Stimulated activated CD8-positive, alpha-beta memory T cell treated with anti-CD3 and anti-CD28 coated beads, Interleukin-15, amount 100 ng/mL, for 1 hour (primary cell): ENCODE measurements around the gene PTGDS.

ENCODE experiments used
- DNase-seq: peaks from one replicate; pipeline ENCODE4 v3.0.0-alpha.2; 2020; ENCODE audit warnings: low read depth

PTGDS gene

DNA sequence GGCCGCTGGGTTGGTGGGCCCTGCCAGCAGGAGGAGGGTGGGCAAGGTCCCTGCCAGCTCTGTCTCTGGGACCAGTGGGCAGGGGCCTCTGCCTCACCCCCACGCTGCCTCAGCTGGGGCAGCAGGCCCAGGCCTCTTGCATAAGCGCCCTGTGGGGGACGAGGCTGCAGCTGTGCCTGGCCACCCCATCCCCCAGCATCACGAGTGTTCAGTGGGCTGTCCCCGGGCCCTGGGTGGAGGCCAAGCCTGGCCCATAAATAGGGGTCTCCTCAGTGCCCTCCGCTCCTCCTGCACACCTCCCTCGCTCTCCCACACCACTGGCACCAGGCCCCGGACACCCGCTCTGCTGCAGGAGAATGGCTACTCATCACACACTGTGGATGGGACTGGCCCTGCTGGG lies at the start of gene PTGDS:
Gene PTGDS (plus strand): TSS at position 282 of the 400 bp plus-strand sequence. CDS start 75 bp downstream, at position 357.
- DNase-seq = no peak

- DNase-seq = no peak
These were observed 48.7 kb upstream of the PTGDS start for GRCh38 chr9:136928591-136928990.

- DNase-seq = no peak
These were observed 47.3 kb upstream of the PTGDS start for GRCh38 chr9:136930014-136930413.

DNA sequence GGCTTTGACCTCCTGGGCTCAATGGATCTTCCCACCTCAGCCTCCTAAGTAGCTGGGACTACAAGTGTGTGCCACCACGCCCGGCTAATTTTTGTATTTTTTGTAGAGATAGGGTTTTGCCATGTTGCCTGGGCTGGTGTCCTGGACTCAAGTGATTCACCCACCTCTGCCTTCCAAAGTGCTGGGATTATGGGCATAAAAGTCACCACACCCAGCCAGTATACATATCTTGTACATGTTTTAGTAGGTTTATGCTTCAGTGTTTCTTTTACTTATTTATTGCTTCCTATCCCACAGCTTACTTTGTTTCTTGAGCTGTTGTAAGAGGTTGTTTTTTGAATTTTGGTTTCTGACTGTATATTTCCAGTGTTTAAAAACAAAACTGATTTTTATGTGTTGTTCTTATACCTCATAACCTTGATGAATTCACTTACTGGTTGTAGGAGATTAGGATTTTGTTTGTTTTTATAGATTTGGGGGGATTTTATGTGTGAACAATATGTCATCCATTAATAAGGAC lies 45.6 kb upstream of the PTGDS start:
- no peak for DNase-seq

DNA sequence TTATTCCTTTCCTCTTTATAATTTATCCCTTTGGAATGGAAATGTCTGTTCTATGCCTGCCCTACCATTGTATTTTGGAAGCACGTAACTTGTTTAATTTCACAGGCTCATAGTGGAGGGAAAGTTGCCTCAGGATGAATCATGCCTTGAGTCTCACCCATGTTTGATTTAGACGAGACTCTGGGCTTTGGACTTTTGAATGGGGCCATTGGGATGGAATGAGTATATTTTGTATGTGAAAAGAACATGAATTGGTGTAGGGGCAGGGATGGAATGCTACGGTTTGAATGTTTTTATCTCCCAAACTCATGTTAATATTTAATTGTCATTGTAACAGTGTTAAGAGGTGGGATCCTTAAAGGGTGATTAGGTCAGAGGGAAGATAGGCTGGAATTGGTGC lies 43.0 kb upstream of the PTGDS start:
- no peak for DNase-seq

DNA sequence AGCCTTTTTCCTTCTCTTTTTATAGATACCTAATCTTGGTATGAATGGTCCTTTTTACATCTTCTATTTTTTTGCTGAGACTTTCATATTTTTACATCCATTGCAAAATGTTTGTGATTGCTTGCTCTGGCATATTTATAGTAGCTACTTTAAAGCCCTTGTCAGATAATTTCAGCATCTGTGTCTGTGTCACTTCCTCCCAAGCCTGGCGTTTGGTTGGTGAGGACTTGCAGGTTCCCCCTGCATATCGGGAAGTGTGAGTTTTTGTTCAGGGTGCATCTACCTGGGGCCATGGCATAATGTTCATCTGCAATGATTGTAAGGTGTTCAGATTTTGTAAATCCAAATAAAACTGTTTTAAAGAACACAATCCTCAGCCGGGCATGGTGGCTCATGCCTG lies 41.7 kb upstream of the PTGDS start:
- DNase-seq = no peak

- no peak for DNase-seq
These were observed 40.6 kb upstream of the PTGDS start for GRCh38 chr9:136936645-136937170.

DNA sequence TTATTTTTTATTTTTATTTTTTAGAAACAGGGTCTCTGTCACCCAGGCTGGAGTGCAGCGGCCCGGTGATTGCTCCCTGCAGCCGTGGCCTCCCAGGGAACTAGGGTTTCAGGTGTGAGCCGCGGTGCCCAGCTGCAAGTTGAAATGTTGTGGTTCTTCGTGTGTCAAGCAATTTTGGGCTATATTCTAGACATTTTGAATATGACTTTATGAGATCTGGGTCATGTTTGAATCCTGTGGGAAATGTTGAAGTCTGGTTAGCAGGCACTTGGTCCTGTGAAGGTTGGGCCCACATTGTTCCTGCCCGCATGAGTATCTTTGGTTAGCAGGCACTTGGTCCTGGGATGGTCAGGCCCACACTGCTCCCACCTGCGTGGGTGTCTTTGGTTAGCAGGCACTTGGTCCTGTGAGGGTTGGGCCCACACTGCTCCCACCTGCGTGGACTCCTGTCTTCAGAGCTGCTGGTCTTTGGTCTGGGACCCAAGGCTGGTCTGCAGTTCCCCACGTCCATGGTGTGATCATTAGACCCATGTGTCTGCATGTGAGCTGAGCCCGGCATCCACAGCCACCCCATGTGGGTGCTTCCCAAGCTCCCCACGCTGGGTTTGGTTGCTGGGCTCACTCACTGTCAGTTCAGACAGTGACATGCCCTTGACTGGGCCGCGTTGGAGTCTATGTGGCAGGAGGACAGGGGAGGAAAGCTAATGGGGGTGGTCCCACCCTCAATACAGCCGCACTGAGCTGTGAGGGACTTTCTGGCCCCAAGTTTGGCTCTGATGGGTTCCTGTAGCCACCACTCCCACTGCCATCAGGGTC lies 39.9 kb upstream of the PTGDS start:
- no peak for DNase-seq

GRCh38 chr9:136939431-136939995 lies 37.8 kb upstream of the PTGDS start:
- DNase-seq = no peak

GRCh38 chr9:136939996-136940525 lies 37.2 kb upstream of the PTGDS start:
- DNase-seq = no peak

DNA sequence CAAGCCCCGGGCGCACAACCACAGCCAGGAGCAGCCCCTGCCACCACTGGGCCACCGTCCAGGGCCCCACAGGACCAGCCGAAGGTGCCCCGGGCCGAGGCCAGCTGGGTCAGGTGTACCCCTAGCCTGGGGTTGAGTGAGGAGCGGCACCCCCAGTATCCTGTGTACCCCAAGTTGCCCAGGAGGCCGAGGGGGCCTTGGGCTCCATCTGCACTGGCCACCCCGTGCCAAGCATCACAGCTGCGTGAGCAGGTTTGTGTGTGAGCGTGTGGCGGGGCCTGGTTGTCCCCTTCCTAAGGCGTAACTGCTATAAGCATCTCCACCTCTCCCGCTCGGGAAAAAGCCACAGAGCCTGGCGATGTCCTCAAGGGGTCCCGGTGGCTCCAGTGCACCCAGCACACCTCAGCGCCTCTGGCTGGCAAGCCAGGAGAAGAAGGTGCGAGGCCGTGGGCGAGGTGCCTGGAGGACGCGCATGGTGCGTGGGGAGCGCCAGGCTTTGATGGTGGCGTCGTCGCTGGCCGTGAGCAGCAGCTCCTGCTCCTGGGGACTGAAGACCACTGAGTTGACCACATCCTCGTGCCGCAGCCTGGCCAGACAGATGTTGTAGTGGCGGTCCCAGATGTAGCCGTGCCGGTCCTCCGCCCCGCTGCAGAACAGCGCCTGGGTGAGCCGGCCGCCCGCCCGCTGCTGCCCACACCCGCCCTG lies 36.6 kb upstream of the PTGDS start:
- DNase-seq = no peak

- DNase-seq = no peak
These were observed 35.8 kb upstream of the PTGDS start for GRCh38 chr9:136941231-136942111.

DNA sequence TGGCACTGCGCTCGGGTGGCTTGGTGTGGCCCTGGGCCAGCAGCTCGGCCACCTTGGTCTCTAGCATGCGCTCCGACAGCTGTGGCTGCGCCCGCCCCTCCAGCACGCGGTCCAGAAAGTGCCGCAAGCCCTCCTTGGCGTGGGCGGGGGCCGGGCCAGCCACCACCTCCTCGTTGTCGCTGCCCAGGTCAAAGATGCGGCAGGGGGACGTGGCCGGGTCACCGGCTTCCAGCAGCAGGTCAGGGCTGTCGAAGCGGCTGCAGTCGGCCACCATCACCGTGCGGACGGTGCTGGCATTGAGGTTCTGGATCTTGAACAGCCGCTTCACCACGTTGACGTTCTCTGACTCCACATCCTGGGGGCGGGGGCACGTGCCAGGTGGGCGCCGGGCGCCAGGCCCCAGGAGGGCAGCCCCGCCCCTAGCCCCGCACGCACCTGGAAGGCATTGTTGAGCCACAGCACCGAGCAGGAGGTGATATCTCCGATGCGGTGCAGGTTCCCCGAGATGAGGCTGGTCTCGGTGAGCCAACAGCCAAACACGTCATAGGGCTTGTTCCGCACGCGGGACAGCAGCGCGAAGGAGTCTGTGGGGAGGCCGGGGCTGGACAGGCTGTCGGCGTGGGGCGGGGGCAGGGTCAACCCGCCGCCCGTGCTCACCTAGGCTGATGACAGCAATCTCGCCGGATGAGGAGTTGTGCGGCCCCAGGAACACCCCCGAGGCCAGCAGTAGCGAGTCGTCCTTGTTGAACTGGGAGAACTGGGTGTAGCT lies 35.0 kb upstream of the PTGDS start:
- no peak for DNase-seq

DNA sequence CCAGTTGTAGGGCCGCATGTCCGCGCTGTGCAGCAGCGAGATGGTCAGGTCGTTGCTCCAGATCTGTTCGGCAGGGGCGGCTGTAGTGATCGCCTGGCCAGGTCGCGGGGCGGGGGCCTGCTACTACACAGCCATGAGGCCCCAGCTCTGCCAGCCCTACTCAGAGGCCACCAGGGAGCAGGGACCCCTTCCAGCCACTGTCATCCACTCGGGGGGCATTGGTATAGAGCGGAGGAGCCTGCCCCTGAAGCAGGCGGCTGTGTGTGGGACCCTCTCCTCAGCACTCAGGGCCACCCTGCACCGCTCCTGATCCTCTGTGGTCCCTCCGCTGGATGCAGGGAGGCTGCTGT lies 34.4 kb upstream of the PTGDS start:
- DNase-seq = no peak

- no peak for DNase-seq
These were observed 33.8 kb upstream of the PTGDS start for GRCh38 chr9:136943291-136944211.

GRCh38 chr9:136944212-136944518 lies 33.1 kb upstream of the PTGDS start:
- no peak for DNase-seq

DNA sequence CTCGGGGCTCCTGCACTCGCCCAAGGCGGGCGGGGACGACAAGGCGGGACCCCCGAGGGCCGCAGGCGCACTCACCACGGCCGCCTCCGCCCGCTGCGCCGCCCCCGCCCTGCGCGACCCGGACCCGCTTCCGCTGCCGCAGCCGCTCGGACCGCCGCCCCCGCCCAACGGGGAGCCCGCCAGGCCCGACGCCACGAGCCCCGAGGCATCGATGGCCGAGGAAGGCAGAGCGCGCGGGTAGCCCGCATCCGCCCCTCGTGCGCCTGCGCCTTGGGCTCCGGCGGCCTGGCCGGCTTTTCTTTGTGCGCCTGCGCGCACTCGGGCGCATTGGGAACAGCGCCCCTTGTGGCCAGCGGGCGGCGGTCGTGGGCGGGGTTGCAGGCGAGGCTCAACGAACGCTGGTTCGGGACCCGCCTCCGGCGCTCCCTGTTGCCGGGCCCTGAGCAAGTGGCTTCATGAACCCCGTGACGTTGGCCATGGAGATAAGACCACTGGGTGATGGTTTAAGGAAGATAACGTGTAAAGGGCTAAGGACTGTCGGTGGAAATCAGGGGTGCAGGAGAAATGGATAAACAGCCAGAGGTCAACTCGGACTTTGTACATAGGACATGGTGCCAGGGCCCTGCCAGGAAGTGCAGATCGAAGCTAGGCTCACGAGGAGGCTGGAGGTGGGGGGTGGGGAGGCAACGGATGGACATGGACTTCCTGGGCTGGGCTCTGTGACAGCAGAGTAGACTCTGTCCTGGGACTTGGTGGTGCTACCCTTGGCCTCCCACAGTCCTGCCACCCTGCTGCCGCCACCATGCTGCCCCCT lies 32.6 kb upstream of the PTGDS start, which contains the start of the genes C8G and FBXW5:
Gene C8G (plus strand): TSS at position 725 of the 814 bp plus-strand sequence. CDS start 78 bp downstream, at position 803.
Gene FBXW5 (minus strand): TSS at position 220 of the 814 bp plus-strand sequence. CDS start 655 bp downstream, outside the sequence.
- DNase-seq = peak; percentile 83
